Measurements from ENCODE around the gene AK2.

DNA sequence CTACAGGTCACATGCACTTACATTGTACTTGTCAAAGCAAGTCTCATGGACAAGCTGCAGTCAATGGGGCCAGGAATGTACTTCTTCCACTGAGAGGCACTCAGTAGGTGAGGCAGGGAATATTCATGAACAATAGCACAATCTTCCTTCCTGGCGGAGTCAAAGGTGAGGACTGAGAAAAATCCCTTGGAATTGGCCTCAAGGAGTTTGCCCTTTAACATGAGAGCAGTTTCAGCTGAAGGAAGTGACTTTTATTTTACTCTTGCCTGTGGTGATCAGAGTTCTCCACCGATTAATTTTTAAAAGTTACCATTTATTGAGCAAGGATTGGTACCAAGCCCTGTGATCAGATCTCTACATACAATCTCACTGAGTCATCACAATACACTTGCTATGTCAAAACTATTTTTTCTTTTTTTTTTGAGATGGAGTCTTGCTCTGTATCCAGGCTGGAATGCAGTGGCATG lies 11.2 kb upstream of the AK2 start:
- TF ChIP-seq CTCF (IDR thresholded peaks at IDR 0.05), result no peak
- no peak for TF ChIP-seq POLR2AphosphoS5 (IDR thresholded peaks at IDR 0.05)
